SK-N-SH (cell line): ENCODE measurements around the gene CLN3.

ENCODE experiments used
- EP300 ChIP-seq, 2 experiments: IDR thresholded peaks; 2 replicates each; pipeline versions ENCODE4 v1.4.0 to v1.6.1; 2012; ENCODE audit warnings: borderline replicate concordance in 1 of 2, low read depth in 1 of 2, low read length in 1 of 2
- IRF3 ChIP-seq: fragments of 150-350 bp; IDR thresholded peaks from 2 replicates; pipeline ENCODE4 v1.6.1; 2016; ENCODE audit warnings: mild to moderate bottlenecking, low read depth, low read length
- TAF1 ChIP-seq: IDR thresholded peaks from 2 replicates; pipeline ENCODE4 v1.6.1; 2012; ENCODE audit warnings: low read depth, mild to moderate bottlenecking, low read length, moderate library complexity, borderline replicate concordance
- USF1 ChIP-seq: IDR thresholded peaks from 2 replicates; pipeline ENCODE4 v1.4.0; 2012; ENCODE audit warnings: low read depth, borderline replicate concordance
- TF ChIP-seq, protein P1 (sequence below): IDR thresholded peaks from 2 replicates; pipeline ENCODE4 v1.6.1; 2012; ENCODE audit warnings: mild to moderate bottlenecking, low read depth, low read length, moderate library complexity
- TF ChIP-seq, protein P2 (sequence below): fragments of 200-600 bp; sonication (generic); IDR thresholded peaks from 2 replicates; pipeline ENCODE4 v1.6.1; 2017; ENCODE audit warnings: antibody characterized with exemption, mild to moderate bottlenecking, moderate library complexity

DNA sequence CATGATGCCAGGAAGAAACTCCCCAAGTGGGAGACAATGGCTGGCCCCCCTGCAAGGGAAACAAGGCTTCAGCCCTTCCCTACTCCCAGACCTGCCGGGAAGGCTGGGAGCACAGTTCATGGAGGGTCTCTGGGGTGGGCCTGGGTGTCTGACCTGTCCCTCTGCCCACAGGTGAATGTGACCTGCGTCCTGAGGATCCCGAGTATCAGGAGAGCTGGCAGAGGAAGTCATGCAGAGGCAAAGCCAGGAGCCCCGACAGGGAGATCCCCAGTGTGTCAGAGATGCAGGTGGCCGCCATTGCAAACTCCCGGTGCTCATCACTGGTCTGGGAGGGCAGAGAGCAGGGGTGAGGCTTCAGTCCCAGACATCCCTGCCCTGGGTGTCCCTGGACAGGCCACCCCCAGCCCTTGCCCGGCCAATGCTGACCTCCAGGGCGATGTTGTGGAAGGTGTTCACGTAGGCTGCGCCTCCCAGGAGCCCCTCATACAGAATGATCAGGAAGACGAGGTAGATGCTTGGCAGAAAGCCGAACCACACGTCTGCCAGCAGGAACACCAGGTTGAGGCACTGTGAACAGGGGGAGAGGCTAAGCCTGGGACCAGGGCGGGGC, 14.5 kb downstream of the CLN3 start:
- TF ChIP-seq, protein P1, sequence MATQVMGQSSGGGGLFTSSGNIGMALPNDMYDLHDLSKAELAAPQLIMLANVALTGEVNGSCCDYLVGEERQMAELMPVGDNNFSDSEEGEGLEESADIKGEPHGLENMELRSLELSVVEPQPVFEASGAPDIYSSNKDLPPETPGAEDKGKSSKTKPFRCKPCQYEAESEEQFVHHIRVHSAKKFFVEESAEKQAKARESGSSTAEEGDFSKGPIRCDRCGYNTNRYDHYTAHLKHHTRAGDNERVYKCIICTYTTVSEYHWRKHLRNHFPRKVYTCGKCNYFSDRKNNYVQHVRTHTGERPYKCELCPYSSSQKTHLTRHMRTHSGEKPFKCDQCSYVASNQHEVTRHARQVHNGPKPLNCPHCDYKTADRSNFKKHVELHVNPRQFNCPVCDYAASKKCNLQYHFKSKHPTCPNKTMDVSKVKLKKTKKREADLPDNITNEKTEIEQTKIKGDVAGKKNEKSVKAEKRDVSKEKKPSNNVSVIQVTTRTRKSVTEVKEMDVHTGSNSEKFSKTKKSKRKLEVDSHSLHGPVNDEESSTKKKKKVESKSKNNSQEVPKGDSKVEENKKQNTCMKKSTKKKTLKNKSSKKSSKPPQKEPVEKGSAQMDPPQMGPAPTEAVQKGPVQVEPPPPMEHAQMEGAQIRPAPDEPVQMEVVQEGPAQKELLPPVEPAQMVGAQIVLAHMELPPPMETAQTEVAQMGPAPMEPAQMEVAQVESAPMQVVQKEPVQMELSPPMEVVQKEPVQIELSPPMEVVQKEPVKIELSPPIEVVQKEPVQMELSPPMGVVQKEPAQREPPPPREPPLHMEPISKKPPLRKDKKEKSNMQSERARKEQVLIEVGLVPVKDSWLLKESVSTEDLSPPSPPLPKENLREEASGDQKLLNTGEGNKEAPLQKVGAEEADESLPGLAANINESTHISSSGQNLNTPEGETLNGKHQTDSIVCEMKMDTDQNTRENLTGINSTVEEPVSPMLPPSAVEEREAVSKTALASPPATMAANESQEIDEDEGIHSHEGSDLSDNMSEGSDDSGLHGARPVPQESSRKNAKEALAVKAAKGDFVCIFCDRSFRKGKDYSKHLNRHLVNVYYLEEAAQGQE, result no peak
- TF ChIP-seq USF1, result no peak
- TF ChIP-seq, protein P2, sequence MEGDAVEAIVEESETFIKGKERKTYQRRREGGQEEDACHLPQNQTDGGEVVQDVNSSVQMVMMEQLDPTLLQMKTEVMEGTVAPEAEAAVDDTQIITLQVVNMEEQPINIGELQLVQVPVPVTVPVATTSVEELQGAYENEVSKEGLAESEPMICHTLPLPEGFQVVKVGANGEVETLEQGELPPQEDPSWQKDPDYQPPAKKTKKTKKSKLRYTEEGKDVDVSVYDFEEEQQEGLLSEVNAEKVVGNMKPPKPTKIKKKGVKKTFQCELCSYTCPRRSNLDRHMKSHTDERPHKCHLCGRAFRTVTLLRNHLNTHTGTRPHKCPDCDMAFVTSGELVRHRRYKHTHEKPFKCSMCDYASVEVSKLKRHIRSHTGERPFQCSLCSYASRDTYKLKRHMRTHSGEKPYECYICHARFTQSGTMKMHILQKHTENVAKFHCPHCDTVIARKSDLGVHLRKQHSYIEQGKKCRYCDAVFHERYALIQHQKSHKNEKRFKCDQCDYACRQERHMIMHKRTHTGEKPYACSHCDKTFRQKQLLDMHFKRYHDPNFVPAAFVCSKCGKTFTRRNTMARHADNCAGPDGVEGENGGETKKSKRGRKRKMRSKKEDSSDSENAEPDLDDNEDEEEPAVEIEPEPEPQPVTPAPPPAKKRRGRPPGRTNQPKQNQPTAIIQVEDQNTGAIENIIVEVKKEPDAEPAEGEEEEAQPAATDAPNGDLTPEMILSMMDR, result no peak
- TF ChIP-seq TAF1, result no peak
- TF ChIP-seq EP300 (IDR thresholded peaks at IDR 0.05; ENCODE audit: borderline replicate concordance in 1 of 2, low read depth in 1 of 2, low read length in 1 of 2), result no peak
- TF ChIP-seq IRF3, result no peak
